Measurements from ENCODE around the gene AKR1D1.
"Not testable (repeated sequence)": the region's sequence is repeated elsewhere in the genome, so short reads cannot be mapped to it uniquely, and the experiment has no call there.

DNA sequence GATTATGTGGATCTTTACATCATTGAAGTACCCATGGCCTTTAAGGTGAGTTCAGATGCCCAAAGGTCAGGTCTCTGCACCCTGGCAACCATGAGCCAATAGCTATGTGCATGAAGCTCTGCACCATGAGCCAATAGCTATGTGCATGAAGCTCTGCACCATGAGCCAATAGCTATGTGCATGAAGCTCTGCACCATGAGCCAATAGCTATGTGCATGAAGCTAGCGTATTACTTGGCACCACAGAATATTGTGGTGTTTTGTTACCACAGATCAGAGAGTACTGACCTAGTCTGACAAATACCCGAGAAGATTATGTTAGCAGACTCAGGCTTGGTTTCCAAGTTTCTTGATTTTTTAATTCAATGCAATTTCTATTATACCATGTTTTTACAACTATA lies 15.6 kb downstream of the AKR1D1 start:
- TF ChIP-seq, protein P1, sequence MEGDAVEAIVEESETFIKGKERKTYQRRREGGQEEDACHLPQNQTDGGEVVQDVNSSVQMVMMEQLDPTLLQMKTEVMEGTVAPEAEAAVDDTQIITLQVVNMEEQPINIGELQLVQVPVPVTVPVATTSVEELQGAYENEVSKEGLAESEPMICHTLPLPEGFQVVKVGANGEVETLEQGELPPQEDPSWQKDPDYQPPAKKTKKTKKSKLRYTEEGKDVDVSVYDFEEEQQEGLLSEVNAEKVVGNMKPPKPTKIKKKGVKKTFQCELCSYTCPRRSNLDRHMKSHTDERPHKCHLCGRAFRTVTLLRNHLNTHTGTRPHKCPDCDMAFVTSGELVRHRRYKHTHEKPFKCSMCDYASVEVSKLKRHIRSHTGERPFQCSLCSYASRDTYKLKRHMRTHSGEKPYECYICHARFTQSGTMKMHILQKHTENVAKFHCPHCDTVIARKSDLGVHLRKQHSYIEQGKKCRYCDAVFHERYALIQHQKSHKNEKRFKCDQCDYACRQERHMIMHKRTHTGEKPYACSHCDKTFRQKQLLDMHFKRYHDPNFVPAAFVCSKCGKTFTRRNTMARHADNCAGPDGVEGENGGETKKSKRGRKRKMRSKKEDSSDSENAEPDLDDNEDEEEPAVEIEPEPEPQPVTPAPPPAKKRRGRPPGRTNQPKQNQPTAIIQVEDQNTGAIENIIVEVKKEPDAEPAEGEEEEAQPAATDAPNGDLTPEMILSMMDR (conservative IDR thresholded peaks at IDR 0.05 in 1 of 2, IDR thresholded peaks at IDR 0.05 in 1 of 2; ENCODE audit: low read depth in 1 of 2, low read length in 2 of 2): not testable (repeated sequence)
- TF ChIP-seq EZH2 (IDR thresholded peaks at IDR 0.05; ENCODE audit: low read length, missing control alignments): not testable (repeated sequence)
